HG02763 (cell line): ENCODE results near the gene HOXB3.
A peak's percentile ranks its signal among the peaks of the same experiment; 100 is the strongest.
"Not testable (repeated sequence)": the region's sequence is repeated elsewhere in the genome, so short reads cannot be mapped to it uniquely, and the experiment has no call there.

ENCODE experiments used
- ATAC-seq: cut with Tn5 transposase; IDR thresholded peaks from one replicate; pipeline ENCODE4 v1.9.1; 2021; ENCODE audit warnings: mild to moderate bottlenecking, moderate library complexity; ENCODE audit not compliant: unreplicated experiment

Gene HOXB3

GRCh38 chr17:48548523-48549280 is 41.3 kb downstream of the HOXB3 start:
- ATAC-seq: no peak

GRCh38 chr17:48547808-48548522 is 42.1 kb downstream of the HOXB3 start:
- no peak for ATAC-seq

- ATAC-seq: no peak
Observed at GRCh38 chr17:48546924-48547807, 42.9 kb downstream of the HOXB3 start.

- ATAC-seq: no peak
Observed at GRCh38 chr17:48546137-48546923, 43.7 kb downstream of the HOXB3 start.

GRCh38 chr17:48545539-48545938 is 44.5 kb downstream of the HOXB3 start:
- ATAC-seq: no peak

- no peak for ATAC-seq
Observed at GRCh38 chr17:48545022-48545375, 45.0 kb downstream of the HOXB3 start, which contains the start of gene HOXB2. HOXB2 (minus strand) TSS chr17:48545109; CDS start chr17:48544911, 198 bp downstream.

DNA sequence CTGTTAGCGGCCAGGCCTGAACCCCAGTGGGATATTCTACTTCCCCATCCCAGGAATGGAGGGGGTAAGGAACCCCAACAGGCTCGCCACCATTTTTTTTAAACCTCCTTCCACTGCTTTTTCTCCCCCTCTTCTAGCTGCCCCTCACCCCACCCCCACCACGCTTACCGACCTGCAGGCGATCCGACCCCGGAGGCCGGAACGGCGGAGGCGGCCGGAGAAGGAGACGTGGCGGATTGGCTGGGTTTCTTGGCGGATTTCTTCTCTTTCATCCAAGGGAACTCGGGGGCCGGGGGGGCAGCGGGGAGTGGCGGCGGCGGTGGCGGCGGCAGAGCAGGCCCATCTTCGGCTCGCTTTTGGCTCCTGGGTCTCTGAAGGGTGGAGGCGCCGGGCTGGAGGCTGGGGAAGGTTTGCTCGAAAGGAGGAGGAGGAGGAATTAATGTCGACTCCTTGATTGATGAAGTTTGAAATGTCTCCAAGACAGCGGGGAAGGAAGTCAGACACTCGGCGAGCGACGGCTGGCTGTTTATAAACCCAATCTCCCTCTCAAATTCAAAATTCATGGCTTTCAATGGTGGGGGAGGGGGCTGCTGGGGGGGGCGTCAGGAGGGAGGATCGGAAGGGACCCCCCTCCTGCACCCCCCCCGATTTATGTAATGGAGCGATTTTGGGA is 45.6 kb downstream of the HOXB3 start:
- no peak for ATAC-seq

DNA sequence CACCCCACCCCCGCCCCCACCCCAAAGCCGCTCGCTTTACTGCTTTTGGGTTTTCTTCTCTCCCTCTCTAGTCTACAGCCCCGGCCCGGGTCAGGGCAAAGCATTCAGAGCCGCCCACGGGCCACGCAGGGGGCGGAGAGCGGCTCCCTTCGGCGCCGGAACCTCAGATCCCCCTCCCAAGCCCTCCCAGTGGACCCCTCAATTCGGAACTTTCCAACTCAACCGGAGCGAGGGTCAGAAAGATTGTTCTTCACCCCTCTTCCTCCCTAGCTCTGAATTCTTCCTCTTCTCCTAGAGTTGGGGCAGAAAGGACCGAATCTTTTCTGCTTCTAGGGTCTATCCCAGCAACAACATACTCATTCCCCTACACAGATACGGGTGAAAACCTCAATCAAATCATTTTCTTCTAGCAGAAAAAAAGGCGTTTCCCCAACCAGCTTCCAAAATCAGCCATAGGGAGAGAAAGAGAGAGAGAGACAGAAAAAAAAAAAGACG is 46.1 kb downstream of the HOXB3 start:
- ATAC-seq: no peak

DNA sequence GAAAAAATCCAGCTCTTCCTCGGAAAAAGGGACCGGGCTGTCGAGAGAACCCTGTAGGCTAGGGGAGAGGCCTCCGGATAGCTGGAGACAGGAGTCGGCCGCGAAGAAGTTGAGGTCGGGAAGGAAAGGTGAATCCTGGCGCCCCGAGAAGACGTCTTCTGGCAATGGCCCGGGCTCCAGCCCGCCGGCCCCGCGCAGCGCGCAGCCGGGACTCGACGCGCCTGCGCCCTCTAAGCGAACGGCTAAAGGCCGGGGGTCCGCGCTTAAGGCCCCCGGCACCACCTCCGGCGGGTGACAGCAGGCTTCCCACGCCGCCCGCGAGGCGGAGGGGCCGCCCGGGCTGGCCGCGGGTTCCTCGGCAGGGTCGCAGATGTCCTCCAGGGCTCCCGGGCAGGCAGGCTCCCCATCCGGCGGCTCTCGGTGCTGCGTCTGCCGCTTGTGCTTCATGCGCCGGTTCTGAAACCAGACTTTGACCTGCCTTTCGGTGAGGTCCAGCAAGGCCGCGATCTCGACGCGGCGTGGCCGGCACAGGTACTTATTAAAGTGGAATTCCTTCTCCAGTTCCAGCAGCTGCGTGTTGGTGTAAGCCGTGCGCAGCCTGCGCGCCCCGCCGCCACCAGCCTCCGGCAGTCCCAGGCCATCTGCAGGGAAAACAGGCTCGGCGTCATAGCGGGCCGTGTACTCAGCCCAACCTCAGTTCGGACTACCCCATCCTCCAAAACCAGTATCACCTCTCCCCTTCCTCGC is 46.8 kb downstream of the HOXB3 start:
- peak; percentile 67 for ATAC-seq

DNA sequence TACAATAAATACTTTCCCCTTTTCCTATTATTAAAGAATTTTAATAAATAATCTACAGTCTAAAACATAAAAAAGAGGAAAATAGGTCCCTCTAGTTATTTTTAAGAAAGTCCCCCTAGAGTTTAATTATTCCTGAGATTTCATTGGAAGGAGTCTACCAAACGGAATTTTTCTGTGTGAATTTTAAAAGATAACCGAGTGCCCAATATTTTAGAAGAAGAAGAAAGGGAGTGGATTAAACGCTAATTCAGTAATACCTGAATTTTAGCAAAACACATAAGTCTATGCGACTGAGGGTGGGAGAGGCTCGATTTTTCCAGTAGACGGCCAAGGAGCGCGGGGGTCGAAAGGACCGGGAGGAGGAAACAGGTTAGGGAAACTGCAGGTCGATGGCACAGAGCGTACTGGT is 47.3 kb downstream of the HOXB3 start:
- no peak for ATAC-seq

- ATAC-seq: no peak
Observed at GRCh38 chr17:48542114-48542656, 47.9 kb downstream of the HOXB3 start.

- ATAC-seq: no peak
Observed at GRCh38 chr17:48541577-48542113, 48.4 kb downstream of the HOXB3 start.

DNA sequence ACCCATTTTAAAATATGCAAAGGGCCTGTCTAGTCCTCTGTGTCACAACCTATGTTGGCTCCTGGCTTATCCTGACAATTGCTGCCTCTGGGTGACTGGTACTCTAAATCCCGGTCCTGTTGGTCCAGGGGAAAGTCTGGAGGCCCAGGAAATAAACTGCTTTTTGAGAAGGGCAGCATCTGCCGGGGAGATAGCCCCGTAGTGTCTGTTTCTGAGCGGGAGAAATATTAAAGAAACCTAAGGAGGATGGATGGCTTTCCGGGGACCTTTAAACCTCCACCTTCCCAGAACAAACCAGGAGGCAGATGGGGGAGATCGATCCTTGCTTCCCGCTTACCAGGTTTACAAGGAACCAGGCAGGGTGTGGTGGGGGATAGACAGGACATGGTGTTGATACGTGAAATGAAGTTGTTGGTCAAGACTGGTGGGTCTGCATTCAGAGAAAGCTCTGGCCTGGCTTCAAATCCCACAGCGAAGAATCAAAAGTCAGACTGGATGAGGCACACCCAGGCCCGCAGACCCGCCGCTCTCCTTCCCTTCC is 48.9 kb downstream of the HOXB3 start:
- ATAC-seq: no peak

GRCh38 chr17:48540213-48540612 is 49.8 kb downstream of the HOXB3 start:
- no peak for ATAC-seq

- ATAC-seq: no peak
Observed at GRCh38 chr17:48539177-48539576, 50.9 kb downstream of the HOXB3 start.

DNA sequence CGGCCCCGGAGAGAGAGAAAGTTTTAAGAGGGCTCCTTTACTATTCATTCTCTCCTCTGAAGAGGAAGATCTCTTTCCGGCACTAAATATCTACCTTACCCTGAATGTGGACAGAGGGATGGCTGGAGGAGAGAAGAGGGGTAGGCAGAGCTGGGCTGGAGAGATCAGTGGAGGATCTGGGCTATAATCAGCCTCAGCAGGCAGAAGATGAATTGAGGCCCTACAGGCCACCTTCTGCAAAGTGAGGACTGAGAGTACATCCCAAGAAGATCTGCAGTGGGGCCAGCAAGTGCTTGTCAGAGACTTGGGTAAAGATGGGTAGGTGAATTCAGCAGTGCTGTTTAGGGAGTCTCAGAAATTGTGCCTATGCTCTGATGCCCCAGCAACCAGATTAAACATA is 52.7 kb downstream of the HOXB3 start:
- ATAC-seq: no peak

DNA sequence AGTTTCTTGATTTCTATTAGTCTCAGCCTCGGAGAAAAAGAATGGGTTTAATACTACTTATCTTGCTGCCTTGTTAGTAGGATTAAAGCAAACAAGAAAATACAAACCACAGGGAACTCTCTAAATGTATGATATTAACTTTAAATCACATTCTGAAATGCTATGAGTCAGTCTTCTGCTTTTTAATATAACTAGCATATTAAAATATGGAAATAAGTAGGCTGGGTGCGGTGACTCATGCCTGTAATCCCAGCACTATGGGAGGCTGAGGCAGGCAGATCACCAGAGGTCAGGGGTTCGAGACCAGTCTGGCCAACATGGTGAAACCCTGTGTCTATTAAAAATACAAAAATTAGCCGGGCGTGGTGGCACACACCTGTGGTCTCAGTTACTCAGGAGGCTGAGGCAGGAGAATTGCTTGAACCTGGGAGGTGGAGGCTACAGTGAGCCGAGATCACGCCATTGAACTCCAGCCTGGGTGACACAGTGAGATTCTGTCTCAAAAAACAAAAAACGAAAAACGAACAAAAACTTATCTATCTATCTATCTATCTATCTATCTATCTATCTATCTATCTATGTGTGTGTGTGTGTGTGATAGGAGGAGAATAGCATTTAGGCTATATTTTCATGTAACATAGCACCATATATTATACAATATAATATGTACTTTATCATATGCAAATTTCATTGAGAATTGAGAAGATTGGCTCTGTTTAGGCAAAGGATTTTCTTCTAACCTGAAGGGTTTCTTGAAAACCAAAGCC is 54.1 kb downstream of the HOXB3 start:
- not testable (repeated sequence) for ATAC-seq

DNA sequence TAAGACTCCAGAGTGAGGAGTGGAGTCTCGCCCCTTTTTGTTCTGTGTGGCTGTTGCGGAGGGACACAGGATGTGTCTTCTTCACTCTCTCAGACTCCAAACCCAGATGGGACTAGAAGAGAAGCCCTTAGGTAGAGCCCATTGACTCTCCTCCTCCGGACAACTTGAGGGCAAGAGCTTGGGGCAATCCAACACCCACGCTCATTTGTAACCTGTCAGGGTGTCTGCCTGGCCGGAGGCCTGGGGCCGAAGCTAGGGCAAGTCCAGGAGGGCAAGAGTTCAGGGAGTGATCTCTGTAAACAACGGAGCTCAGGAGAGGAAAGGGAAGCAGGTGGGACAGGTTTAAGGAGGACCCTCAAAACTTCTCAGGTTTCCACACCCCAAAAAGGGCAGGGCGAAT is 57.8 kb downstream of the HOXB3 start:
- no peak for ATAC-seq
